ENCODE results near the gene OR9A4. TPM values are rescaled to one million over a fixed set of nuclear protein-coding genes. Genes with fewer than 3 reads are reported as not detected.

Gene OR9A4
- total RNA-seq, 1 experiment from 2014 or later = not detected

DNA sequence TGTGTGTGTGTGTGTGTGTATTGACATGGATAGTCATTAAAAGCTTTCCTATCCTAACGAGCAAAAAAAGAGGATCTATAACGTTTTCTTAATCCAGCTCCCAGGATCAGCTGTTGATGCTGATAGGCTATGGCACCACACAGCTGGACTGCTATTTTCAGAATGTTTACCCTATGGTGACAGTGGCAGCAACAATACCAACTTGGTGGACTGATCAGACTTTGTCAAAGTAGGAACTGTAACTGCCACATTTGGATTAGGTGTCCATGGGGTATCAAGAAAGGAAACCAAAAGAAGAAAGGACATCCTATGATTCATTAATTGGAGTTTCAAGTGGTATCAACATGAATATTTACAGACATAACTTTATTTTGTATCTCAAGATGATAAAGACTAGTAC is 33.3 kb downstream of the OR9A4 start:
- RAD21 ChIA-PET (ENCODE audit: low non-redundant PET in 1 of 2, low total read pairs in 2 of 2, uncharacterized antibody in 2 of 2, unreplicated experiment in 2 of 2) = no interaction called here
- DNase-seq (ENCODE audit: low read depth, low spot score) = no peak
- H3K36me3 ChIP-seq (ENCODE audit: control insufficient read depth in 1 of 2, insufficient read depth in 2 of 2, low read length in 2 of 2) = no peaks in the 10 kb centered on the region
- H3K4me2 ChIP-seq (ENCODE audit: low read length) = no peak overlapping the region
- H3K9ac ChIP-seq (ENCODE audit: low read length) = no peak overlapping the region
- no peaks in the 10 kb centered on the region for H3K4me1 ChIP-seq (ENCODE audit: control insufficient read depth in 1 of 2, insufficient read depth in 2 of 2, low read length in 2 of 2)
- CTCF ChIA-PET = no interaction called here
- no peak for ATAC-seq
- no peaks in the 10 kb centered on the region for H3K79me2 ChIP-seq (ENCODE audit: insufficient read depth, low read length)
- no peak overlapping the region for H3K4me3 ChIP-seq (replicated peaks in 1 of 2; ENCODE audit: low read depth in 1 of 2, low read length in 2 of 2)
- no peaks in the 10 kb centered on the region for H3K27me3 ChIP-seq (ENCODE audit: insufficient read depth, low read length)
- TF ChIP-seq POLR2A (IDR thresholded peaks at IDR 0.05; ENCODE audit: borderline replicate concordance, extremely low read depth, insufficient read depth, insufficient read length) (no peak), ZFX (IDR thresholded peaks at IDR 0.05) (no peak), ATF3 (IDR thresholded peaks at IDR 0.05) (no peak), RAD21 (IDR thresholded peaks at IDR 0.05; ENCODE audit: low read depth) (no peak), JUND (IDR thresholded peaks at IDR 0.05) (no peak), EZH2phosphoT487 (IDR thresholded peaks at IDR 0.05; ENCODE audit: borderline replicate concordance) (no peak), ELF1 (IDR thresholded peaks at IDR 0.05; ENCODE audit: borderline replicate concordance, low read depth) (no peak), CTCF (IDR thresholded peaks at IDR 0.05 in 2 of 3, conservative IDR thresholded peaks at IDR 0.05 in 1 of 3; ENCODE audit: borderline replicate concordance in 1 of 3, insufficient read depth in 1 of 3, low read depth in 2 of 3, low read length in 2 of 3) (no peak), SP1 (IDR thresholded peaks at IDR 0.05; ENCODE audit: low read depth) (no peak)
- no peaks in the 10 kb centered on the region for H3K9me3 ChIP-seq (ENCODE audit: control insufficient read depth in 1 of 2, insufficient read depth in 1 of 2, low read depth in 1 of 2, low read length in 2 of 2)
- H2AFZ ChIP-seq (ENCODE audit: low read depth, low read length, poor library complexity, severe bottlenecking) = no peak overlapping the region
- H3K9me2 ChIP-seq (ENCODE audit: insufficient read depth) = no peaks in the 10 kb centered on the region
- no peaks in the 10 kb centered on the region for H4K20me1 ChIP-seq (ENCODE audit: insufficient read depth)
- BruUV-seq (replicated peaks) = no TSS peak
- intact Hi-C loops (cut with micrococcal nuclease) = no loop called here
- H3K27ac ChIP-seq (ENCODE audit: low read depth, low read length) = no peak overlapping the region
- POLR2A ChIA-PET = no interaction called here

DNA sequence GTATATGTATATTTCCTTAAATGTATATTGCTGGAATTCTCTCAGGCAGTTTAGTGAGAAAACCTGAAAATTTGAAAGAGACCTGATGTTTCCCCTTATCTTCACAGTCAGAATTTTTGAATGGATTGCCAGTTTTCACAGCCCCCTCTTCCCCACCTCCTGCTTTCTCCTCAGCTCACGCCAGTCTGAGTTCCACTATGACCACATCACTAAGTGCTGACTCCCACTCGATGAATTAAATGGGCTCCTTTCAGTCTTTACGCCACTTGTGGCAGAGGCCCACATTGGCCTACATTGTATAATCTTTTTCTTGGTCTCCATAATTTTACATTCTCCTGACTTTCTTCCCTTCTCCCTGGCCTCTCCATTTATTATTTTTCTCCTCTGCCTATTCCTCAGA is 33.7 kb downstream of the OR9A4 start:
- Histone ChIP-seq H3K79me2 (ENCODE audit: insufficient read depth, low read length) (no peaks in the 10 kb centered on the region), H4K20me1 (ENCODE audit: insufficient read depth) (no peaks in the 10 kb centered on the region), H3K4me2 (ENCODE audit: low read length) (no peak overlapping the region), H3K9ac (ENCODE audit: low read length) (no peak overlapping the region), H3K4me3 (replicated peaks in 1 of 2; ENCODE audit: low read depth in 1 of 2, low read length in 2 of 2) (no peak overlapping the region), H3K4me1 (ENCODE audit: control insufficient read depth in 1 of 2, insufficient read depth in 2 of 2, low read length in 2 of 2) (no peaks in the 10 kb centered on the region), H2AFZ (ENCODE audit: low read depth, low read length, poor library complexity, severe bottlenecking) (no peak overlapping the region), H3K36me3 (ENCODE audit: control insufficient read depth in 1 of 2, insufficient read depth in 2 of 2, low read length in 2 of 2) (no peaks in the 10 kb centered on the region), H3K9me2 (ENCODE audit: insufficient read depth) (no peaks in the 10 kb centered on the region), H3K27me3 (ENCODE audit: insufficient read depth, low read length) (no peaks in the 10 kb centered on the region), H3K27ac (ENCODE audit: low read depth, low read length) (no peak overlapping the region), H3K9me3 (ENCODE audit: control insufficient read depth in 1 of 2, insufficient read depth in 1 of 2, low read depth in 1 of 2, low read length in 2 of 2) (no peaks in the 10 kb centered on the region)
- intact Hi-C loops (cut with micrococcal nuclease) = no loop called here
- ChIA-PET CTCF (no interaction called here), RAD21 (ENCODE audit: low non-redundant PET in 1 of 2, low total read pairs in 2 of 2, uncharacterized antibody in 2 of 2, unreplicated experiment in 2 of 2) (no interaction called here), POLR2A (no interaction called here)
- no peak for ATAC-seq
- DNase-seq (ENCODE audit: low read depth, low spot score) = no peak
- BruUV-seq (replicated peaks) = no TSS peak
- TF ChIP-seq ATF3 (IDR thresholded peaks at IDR 0.05) = no peak
- TF ChIP-seq EZH2phosphoT487 (IDR thresholded peaks at IDR 0.05; ENCODE audit: borderline replicate concordance) = no peak
- TF ChIP-seq EZH2 (IDR thresholded peaks at IDR 0.05) = no peak
- TF ChIP-seq TCF7L2 (IDR thresholded peaks at IDR 0.05; ENCODE audit: borderline replicate concordance, extremely low read depth, insufficient read depth, insufficient read length) = no peak
- TF ChIP-seq, protein P1, sequence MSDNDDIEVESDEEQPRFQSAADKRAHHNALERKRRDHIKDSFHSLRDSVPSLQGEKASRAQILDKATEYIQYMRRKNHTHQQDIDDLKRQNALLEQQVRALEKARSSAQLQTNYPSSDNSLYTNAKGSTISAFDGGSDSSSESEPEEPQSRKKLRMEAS (IDR thresholded peaks at IDR 0.05) = no peak
- no peak for TF ChIP-seq POLR2AphosphoS5 (IDR thresholded peaks at IDR 0.05; ENCODE audit: low read depth, low read length)
- TF ChIP-seq SRF (IDR thresholded peaks at IDR 0.05; ENCODE audit: low read depth) = no peak
- no peak for TF ChIP-seq SIN3A (IDR thresholded peaks at IDR 0.05; ENCODE audit: low read depth)
- no peak for TF ChIP-seq YY1 (IDR thresholded peaks at IDR 0.05; ENCODE audit: extremely low read depth, insufficient replicate concordance, low read depth, low read length)
- no peak for TF ChIP-seq POLR2A (IDR thresholded peaks at IDR 0.05; ENCODE audit: borderline replicate concordance, extremely low read depth, insufficient read depth, insufficient read length)
- TF ChIP-seq EGR1 (IDR thresholded peaks at IDR 0.05; ENCODE audit: low read depth) = no peak
- no peak for TF ChIP-seq JUND (IDR thresholded peaks at IDR 0.05)
- no peak for TF ChIP-seq ZBTB33 (IDR thresholded peaks at IDR 0.05; ENCODE audit: extremely low read depth, insufficient replicate concordance, low read length)
